ENCODE data around the gene EP400. TPM values are rescaled to one million over a fixed set of nuclear protein-coding genes. Genes with fewer than 3 reads are reported as not detected.
A peak's percentile ranks its signal among the peaks of the same experiment; 100 is the strongest.

Gene EP400
- total RNA-seq, 4 donors from 2014 or later, result 12.6 to 28.0 (median 22.8) TPM

GRCh38 chr12:131928080-131928710 lies 21.5 kb upstream of the EP400 start:
- Histone ChIP-seq H3K4me3 (peak overlapping the region; percentile 52 to 92), H3K9me3 (no peaks in the 10 kb centered on the region), H3K27me3 (no peaks in the 10 kb centered on the region), H3K36me3 (peaks cover 0 to 20% of the 10 kb centered on the region in 2 donors), H3K4me1 (peaks cover 0 to 40% (median 10%) of the 10 kb centered on the region in 3 donors), H3K27ac (peak overlapping the region; percentile 80 to 93 (median 91))
- ATAC-seq, result peak; percentile 20
- no peak for TF ChIP-seq CTCF (IDR thresholded peaks at IDR 0.05)
- 24 to 92% methylated on average over 5 to 20 of the region's 33 CpGs for WGBS, 2 donors (ENCODE audit: low coverage in 1 of 2)

GRCh38 chr12:131928711-131929580 lies 20.8 kb upstream of the EP400 start, which contains the start of gene PUS1:
Gene PUS1, plus strand, starts transcription at chr12:131929276. Its CDS starts 447 bp downstream, at chr12:131929723.
- Histone ChIP-seq H3K27me3 (no peaks in the 10 kb centered on the region), H3K36me3 (peaks cover 0 to 25% of the 10 kb centered on the region in 2 donors), H3K27ac (peak within 1 kb of the TSS; percentile 80 to 93 (median 91)), H3K4me1 (peaks cover 0 to 40% (median 10%) of the 10 kb centered on the region in 3 donors), H3K9me3 (no peaks in the 10 kb centered on the region), H3K4me3 (peak within 1 kb of the TSS; percentile 52 to 92)
- peak; percentile 92 for ATAC-seq
- WGBS, 2 donors (ENCODE audit: low coverage in 1 of 2), result 2% methylated on average over 23 of the region's 84 CpGs; no CpG with 5 or more reads in 1 of the 2 donors
- peak in 1 of 4 experiments; percentile 7 for TF ChIP-seq CTCF (IDR thresholded peaks at IDR 0.05)
- TF ChIP-seq POLR2AphosphoS5 (IDR thresholded peaks at IDR 0.05), result peak; percentile 95
- peak; percentile 48 to 83 for TF ChIP-seq POLR2A (IDR thresholded peaks at IDR 0.05)
- TF ChIP-seq EP300 (IDR thresholded peaks at IDR 0.05), result no peak

GRCh38 chr12:131929581-131930456 lies 19.9 kb upstream of the EP400 start:
- no peaks in the 10 kb centered on the region for H3K27me3 ChIP-seq
- ATAC-seq, result peak; percentile 6
- TF ChIP-seq CTCF (IDR thresholded peaks at IDR 0.05) (no peak), EP300 (IDR thresholded peaks at IDR 0.05) (no peak), POLR2A (IDR thresholded peaks at IDR 0.05) (no peak), POLR2AphosphoS5 (IDR thresholded peaks at IDR 0.05) (no peak)
- H3K4me1 ChIP-seq, result peaks cover 0 to 31% (median 10%) of the 10 kb centered on the region in 3 donors
- peaks cover 0 to 34% of the 10 kb centered on the region in 2 donors for H3K36me3 ChIP-seq
- no peaks in the 10 kb centered on the region for H3K9me3 ChIP-seq
- H3K4me3 ChIP-seq, result peak overlapping the region; percentile 52 to 92
- peak overlapping the region in 3 of 4 donors; percentile 65 to 93 (median 90) for H3K27ac ChIP-seq
- WGBS, 2 donors (ENCODE audit: low coverage in 1 of 2), result 0% methylated on average over 1 of the region's 87 CpGs; no CpG with 5 or more reads in 1 of the 2 donors

GRCh38 chr12:131930510-131930909 lies 19.2 kb upstream of the EP400 start:
- Histone ChIP-seq H3K27ac (no peak overlapping the region), H3K27me3 (no peaks in the 10 kb centered on the region), H3K36me3 (peaks cover 0 to 41% of the 10 kb centered on the region in 2 donors), H3K4me1 (peaks cover 0 to 29% (median 10%) of the 10 kb centered on the region in 3 donors), H3K4me3 (peak overlapping the region in 1 of 2 donors; percentile 92), H3K9me3 (no peaks in the 10 kb centered on the region)
- no peak for TF ChIP-seq EP300 (IDR thresholded peaks at IDR 0.05)
- no peak for ATAC-seq
- WGBS, 2 donors (ENCODE audit: low coverage in 1 of 2), result 77 to 90% methylated on average over 5 to 7 of the region's 9 CpGs

- TF ChIP-seq EP300 (IDR thresholded peaks at IDR 0.05) (no peak), POLR2AphosphoS5 (IDR thresholded peaks at IDR 0.05) (no peak), CTCF (IDR thresholded peaks at IDR 0.05) (no peak), POLR2A (IDR thresholded peaks at IDR 0.05) (no peak)
- Histone ChIP-seq H3K27me3 (no peaks in the 10 kb centered on the region), H3K27ac (no peak overlapping the region), H3K9me3 (no peaks in the 10 kb centered on the region), H3K4me1 (peaks cover 0 to 19% (median 10%) of the 10 kb centered on the region in 3 donors), H3K36me3 (peaks cover 0 to 51% of the 10 kb centered on the region in 2 donors), H3K4me3 (no peak overlapping the region)
- WGBS, 2 donors (ENCODE audit: low coverage in 1 of 2), result 93 to 95% methylated on average over 2 to 4 of the region's 8 CpGs
- ATAC-seq, result no peak
These were observed 16.4 kb upstream of the EP400 start for GRCh38 chr12:131933387-131933786.

Measured in gastroesophageal sphincter (tissue), 4 donors.